HG02759 (cell line): ENCODE data around the gene ADIPOR1.
A peak's percentile ranks its signal among the peaks of the same experiment; 100 is the strongest.
"Not testable (repeated sequence)": the region's sequence is repeated elsewhere in the genome, so short reads cannot be mapped to it uniquely, and the experiment has no call there.

Experiments used
- ATAC-seq: cut with Tn5 transposase; IDR thresholded peaks from one replicate; pipeline ENCODE4 v1.9.1; 2021; ENCODE audit warnings: mild to moderate bottlenecking, moderate library complexity; ENCODE audit not compliant: unreplicated experiment

ADIPOR1 gene, protein sequence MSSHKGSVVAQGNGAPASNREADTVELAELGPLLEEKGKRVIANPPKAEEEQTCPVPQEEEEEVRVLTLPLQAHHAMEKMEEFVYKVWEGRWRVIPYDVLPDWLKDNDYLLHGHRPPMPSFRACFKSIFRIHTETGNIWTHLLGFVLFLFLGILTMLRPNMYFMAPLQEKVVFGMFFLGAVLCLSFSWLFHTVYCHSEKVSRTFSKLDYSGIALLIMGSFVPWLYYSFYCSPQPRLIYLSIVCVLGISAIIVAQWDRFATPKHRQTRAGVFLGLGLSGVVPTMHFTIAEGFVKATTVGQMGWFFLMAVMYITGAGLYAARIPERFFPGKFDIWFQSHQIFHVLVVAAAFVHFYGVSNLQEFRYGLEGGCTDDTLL

DNA sequence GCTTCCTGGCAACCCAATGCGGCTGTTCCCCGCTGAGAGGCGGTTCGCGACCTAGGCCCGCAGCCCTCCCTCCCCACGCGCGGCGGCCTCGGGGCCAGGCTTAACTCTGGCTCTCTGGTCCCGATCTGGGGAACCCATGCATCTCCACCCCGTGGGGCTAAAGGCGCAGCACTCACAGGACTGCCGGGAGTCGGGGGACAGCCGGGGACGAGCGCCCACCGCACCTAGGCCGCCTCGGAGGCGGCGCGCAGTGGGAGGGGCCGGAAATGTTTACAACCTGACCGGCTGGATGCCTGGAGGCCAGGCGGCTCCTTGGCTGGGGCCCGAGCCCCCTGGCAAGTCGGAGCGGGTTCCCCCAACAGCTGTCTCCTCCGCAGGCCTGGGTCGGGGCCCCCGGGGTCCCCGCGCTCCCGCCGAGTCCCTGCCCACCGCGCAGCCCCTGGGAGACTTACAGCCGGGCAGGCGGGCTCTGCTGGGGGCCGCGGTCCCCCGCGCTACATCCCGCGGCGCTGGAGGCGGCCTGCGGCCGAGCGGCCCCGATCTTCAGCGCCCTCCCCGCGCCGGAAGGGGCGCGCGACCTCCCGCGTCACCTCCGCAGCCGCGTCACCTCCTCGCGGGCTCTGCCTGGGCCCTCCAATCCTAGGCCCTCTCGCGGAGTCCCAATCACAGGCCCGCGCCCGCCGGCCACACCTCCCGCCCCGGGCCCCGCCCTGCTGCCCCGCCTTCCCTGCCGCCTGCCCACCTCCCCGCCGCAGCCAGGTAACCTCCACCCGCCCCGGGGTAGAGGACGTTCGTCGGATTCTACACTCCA is at the start of gene ADIPOR1:
Gene ADIPOR1, minus strand, starts transcription at position 580 of the 811 bp plus-strand sequence. CDS start 7,242 bp downstream, outside the sequence.
- peak; percentile 99 for ATAC-seq

GRCh38 chr1:203006948-203007871 is 49.1 kb upstream of the ADIPOR1 start, which contains the start of gene TMEM183A:
Gene TMEM183A, plus strand, starts transcription at chr1:203007374. Its CDS starts 92 bp downstream, at chr1:203007466.
- ATAC-seq = peak; percentile 91

- ATAC-seq = not testable (repeated sequence)
Observed at GRCh38 chr1:203005395-203006142, 47.5 kb upstream of the ADIPOR1 start.

- ATAC-seq = no peak
Observed at GRCh38 chr1:203002951-203003350, 44.8 kb upstream of the ADIPOR1 start.

GRCh38 chr1:203001986-203002385 is 43.9 kb upstream of the ADIPOR1 start:
- ATAC-seq = no peak

GRCh38 chr1:203000217-203000944 is 42.3 kb upstream of the ADIPOR1 start:
- no peak for ATAC-seq

GRCh38 chr1:202998836-202999750 is 41.0 kb upstream of the ADIPOR1 start:
- ATAC-seq = no peak

- no peak for ATAC-seq
Observed at GRCh38 chr1:202994756-202995155, 36.6 kb upstream of the ADIPOR1 start.

GRCh38 chr1:202991112-202991511 is 33.0 kb upstream of the ADIPOR1 start:
- no peak for ATAC-seq

DNA sequence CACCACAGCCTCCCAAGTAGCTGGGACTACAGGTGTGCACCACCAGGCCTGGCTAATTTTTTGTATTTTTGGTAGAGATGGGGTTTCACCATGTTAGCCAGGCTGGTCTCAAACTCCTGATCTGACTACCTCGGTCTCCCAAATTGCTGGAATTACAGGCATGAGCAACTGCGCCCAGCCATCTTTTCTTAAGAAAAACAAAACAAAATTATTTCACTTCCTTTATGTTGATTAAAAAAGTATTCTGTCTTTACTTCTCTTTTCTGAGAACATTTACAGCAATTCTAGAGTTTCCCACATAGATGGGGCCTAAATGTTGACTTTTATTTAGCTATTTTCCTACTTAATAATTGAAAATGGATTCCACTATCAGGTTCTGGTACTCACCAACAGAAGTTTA is 31.8 kb upstream of the ADIPOR1 start:
- no peak for ATAC-seq

DNA sequence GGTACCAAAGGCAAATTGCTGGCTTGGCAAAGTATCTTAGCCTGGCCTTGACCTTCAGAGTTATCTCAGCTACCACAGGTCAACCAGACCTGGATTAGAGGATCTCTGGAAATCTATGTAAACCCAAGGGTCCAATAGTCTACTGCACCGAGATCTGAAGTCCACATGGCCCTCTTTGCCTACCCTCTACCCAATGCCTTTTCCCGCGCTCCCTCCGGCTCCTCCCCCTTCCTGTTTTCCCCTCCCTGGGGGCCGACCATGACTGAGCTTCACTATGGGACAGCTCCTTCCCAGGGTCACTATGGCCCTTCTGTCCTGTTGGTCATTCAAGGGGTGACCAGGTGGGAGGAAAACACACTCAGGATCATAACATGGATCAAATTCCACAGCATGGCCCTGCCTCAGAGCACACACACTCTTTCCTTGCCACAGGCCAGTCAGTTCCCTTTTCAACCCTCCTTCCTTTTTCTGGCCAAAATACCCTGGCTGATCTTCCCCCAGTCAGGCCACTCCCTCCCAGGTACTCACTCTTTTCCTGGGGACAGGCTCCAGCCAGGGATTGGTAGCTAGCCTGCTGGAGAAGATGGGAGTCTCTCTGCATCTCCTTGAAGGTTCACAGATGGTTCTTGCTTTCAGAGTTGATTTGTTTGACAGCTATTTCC is 29.9 kb upstream of the ADIPOR1 start:
- no peak for ATAC-seq

DNA sequence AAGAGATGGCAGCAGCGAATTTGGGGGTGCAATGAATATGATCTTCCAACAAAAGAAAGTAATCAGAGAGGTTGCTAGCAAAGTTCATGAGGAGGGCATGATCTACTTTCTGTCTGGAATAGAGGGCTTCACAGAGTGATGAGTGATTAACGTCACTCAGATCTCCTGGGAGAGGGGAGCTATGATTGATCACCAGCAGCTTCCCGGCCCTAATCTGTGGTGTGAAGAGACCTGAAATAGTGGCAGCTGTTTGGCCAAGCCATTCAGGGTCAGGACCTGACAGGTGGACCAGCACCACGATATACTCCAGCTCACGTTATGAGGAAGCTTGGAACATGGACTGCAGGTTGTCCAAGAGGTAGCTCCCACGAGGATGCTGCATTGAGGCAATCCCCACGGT is 29.1 kb upstream of the ADIPOR1 start:
- ATAC-seq = no peak

DNA sequence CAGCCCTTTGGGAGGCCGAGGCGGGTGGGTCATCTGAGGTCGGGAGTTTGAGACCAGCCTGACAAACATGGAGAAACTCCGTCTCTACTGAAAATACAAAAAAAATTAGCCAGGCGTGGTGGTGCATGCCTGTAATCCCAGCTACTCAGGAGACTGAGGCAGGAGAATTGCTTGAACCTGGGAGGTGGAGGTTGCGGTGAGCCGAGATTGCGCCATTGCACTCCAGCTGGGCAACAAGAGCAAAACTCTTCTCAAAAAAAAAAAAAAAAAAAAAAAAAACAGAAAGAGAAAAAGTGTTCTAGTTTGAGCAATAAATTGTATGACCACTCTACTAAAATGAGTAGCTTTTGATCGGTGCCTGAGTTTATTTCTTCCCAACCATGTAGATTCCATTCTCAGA is 28.0 kb upstream of the ADIPOR1 start:
- not testable (repeated sequence) for ATAC-seq

GRCh38 chr1:202982715-202983430 is 24.8 kb upstream of the ADIPOR1 start:
- no peak for ATAC-seq

DNA sequence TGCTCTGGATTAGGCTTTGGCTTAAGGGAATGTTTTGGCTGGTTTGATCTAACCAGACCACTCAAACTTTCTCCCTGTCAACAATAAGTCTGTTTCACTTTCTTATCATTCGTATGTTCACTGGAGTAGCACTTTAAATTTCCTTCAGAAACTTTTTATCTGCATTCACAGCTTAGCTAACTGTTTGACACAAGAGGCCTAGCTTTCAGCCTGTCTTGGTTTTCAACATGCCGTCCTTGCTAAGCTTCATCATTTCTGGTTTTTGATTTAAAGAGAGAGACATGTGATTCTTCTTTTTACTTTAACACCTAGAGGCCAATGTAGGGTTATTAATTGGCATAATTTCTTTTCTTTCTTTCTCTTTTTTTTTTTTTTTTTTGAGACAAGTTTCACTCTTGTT is 23.8 kb upstream of the ADIPOR1 start:
- ATAC-seq = no peak

- ATAC-seq = no peak
Observed at GRCh38 chr1:202979459-202979858, 21.3 kb upstream of the ADIPOR1 start.

GRCh38 chr1:202976633-202977032 is 18.5 kb upstream of the ADIPOR1 start:
- ATAC-seq = no peak
